GM12801 (cell line): Measurements from ENCODE around the gene LGALS7.

ENCODE experiments used
- CTCF ChIP-seq: IDR thresholded peaks from one replicate; pipeline ENCODE4 v1.5.1; 2011; ENCODE audit warnings: control low read depth; ENCODE audit not compliant: insufficient read length; ENCODE audit errors: extremely low read depth

The LGALS7 gene

GRCh38 chr19:38736036-38736412 lies 37.3 kb downstream of the LGALS7 start:
- TF ChIP-seq CTCF, result no peak

GRCh38 chr19:38735257-38735686 lies 38.0 kb downstream of the LGALS7 start:
- TF ChIP-seq CTCF, result no peak

GRCh38 chr19:38734426-38735256 lies 38.7 kb downstream of the LGALS7 start:
- no peak for TF ChIP-seq CTCF

GRCh38 chr19:38734176-38734425 lies 39.2 kb downstream of the LGALS7 start:
- TF ChIP-seq CTCF, result no peak

- TF ChIP-seq CTCF, result no peak
Measured at GRCh38 chr19:38733493-38734175, 39.7 kb downstream of the LGALS7 start.

- TF ChIP-seq CTCF, result no peak
Measured at GRCh38 chr19:38733241-38733492, 40.1 kb downstream of the LGALS7 start.

- no peak for TF ChIP-seq CTCF
Measured at GRCh38 chr19:38731654-38732301, 41.5 kb downstream of the LGALS7 start.
